K562 (cell line): ENCODE results near the gene DARS1. TPM values are rescaled to one million over a fixed set of nuclear protein-coding genes. Genes with fewer than 3 reads are reported as not detected.

Source experiments
- polyA plus RNA-seq, 8 experiments: library from polyadenylated mRNA; depleted of rRNA in 4 of 8; stranded (reverse) in 5 of 8; unstranded in 3 of 8; fragments of >200 nt; fragmentation: Nextera tagmentation in 2 of 8; fragmentation: Illumina TruSeq in 1 of 8; extraction: Ambion mirVana in 2 of 8; extraction: Trizol in 1 of 8; gene quantifications; 2 replicates each; pipeline versions ENCODE4 v1.2.1 to v1.2.3, GENCODE V29; 2011 to 2014; ENCODE audit warnings: inconsistent platforms in 1 of 8, missing spikeins in 1 of 8
- total RNA-seq, 7 experiments: library from RNA; depleted of rRNA in 6 of 7; stranded (reverse); fragments of >200 nt in 6 of 7; fragmentation: Illumina TruSeq in 2 of 7; extraction: Trizol in 2 of 7; gene quantifications; 2 replicates each; pipeline versions ENCODE4 v1.2.1 to v1.2.3, GENCODE V29; 2011 to 2021; ENCODE audit warnings: low replicate concordance in 1 of 7

Gene DARS1
- total and polyA plus RNA-seq, 9 of the 15 experiments (the other 6 are each of a cell fraction or from before 2014, with no cell fraction given): 91.5 to 239 (median 98.0) TPM

Other genes starting within 250 kb of the DARS1 start
- gene UBXN4, start 243.8 kb downstream of the DARS1 start, total RNA-seq (2014; rRNA removed): 36.2 and 39.2 TPM in 2 replicates
- gene UBXN4, start 243.8 kb downstream of the DARS1 start, total RNA-seq (2014; rRNA removed; fragmentation: Illumina TruSeq; extraction: Trizol): 55.3 and 61.6 TPM in 2 replicates
- gene UBXN4, start 243.8 kb downstream of the DARS1 start, total RNA-seq (2015; rRNA removed; fragmentation: Illumina TruSeq; extraction: Trizol): 49.5 and 55.1 TPM in 2 replicates
- gene UBXN4, start 243.8 kb downstream of the DARS1 start, total RNA-seq (2021): 54.6 and 58.6 TPM in 2 replicates
- 102 and 127 TPM in 2 replicates for gene UBXN4, start 243.8 kb downstream of the DARS1 start, polyA plus RNA-seq (2011; rRNA removed)
- gene UBXN4, start 243.8 kb downstream of the DARS1 start, polyA plus RNA-seq (2014; fragmentation: Illumina TruSeq; extraction: Trizol): 55.7 and 65.0 TPM in 2 replicates
- 10 to 100 TPM; 30.4 to 48.1 TPM for gene UBXN4, start 243.8 kb downstream of the DARS1 start, polyA plus RNA-seq (2014; fragmentation: Nextera tagmentation; extraction: Ambion mirVana)
- 57.3 and 62.5 TPM in 2 replicates for gene UBXN4, start 243.8 kb downstream of the DARS1 start, polyA plus RNA-seq (2014; rRNA removed)
- not detected in 2 replicates for gene LCT, start 148.4 kb downstream of the DARS1 start, total RNA-seq (2014; rRNA removed)
- gene LCT, start 148.4 kb downstream of the DARS1 start, total RNA-seq (2014; rRNA removed; fragmentation: Illumina TruSeq; extraction: Trizol): 0.03 and 0.04 TPM in 2 replicates
- 0.04 TPM in 1 of 2 replicates, not detected in the other for gene LCT, start 148.4 kb downstream of the DARS1 start, total RNA-seq (2015; rRNA removed; fragmentation: Illumina TruSeq; extraction: Trizol)
- 0.04 TPM in 1 of 2 replicates, not detected in the other for gene LCT, start 148.4 kb downstream of the DARS1 start, total RNA-seq (2021)
- gene LCT, start 148.4 kb downstream of the DARS1 start, polyA plus RNA-seq (2011; rRNA removed): 0.01 and 0.03 TPM in 2 replicates
- not detected in 2 replicates for gene LCT, start 148.4 kb downstream of the DARS1 start, polyA plus RNA-seq (2014; fragmentation: Illumina TruSeq; extraction: Trizol)
- under 1 TPM in 1 of 2 experiments, not detected in 1; 0.01 TPM for gene LCT, start 148.4 kb downstream of the DARS1 start, polyA plus RNA-seq (2014; fragmentation: Nextera tagmentation; extraction: Ambion mirVana)
- 0.03 TPM in 1 of 2 replicates, not detected in the other for gene LCT, start 148.4 kb downstream of the DARS1 start, polyA plus RNA-seq (2014; rRNA removed)
- gene MCM6, start 109.2 kb downstream of the DARS1 start, total RNA-seq (2014; rRNA removed): 67.9 and 77.6 TPM in 2 replicates
- 82.4 and 95.4 TPM in 2 replicates for gene MCM6, start 109.2 kb downstream of the DARS1 start, total RNA-seq (2014; rRNA removed; fragmentation: Illumina TruSeq; extraction: Trizol)
- gene MCM6, start 109.2 kb downstream of the DARS1 start, total RNA-seq (2015; rRNA removed; fragmentation: Illumina TruSeq; extraction: Trizol): 63.0 and 67.3 TPM in 2 replicates
- gene MCM6, start 109.2 kb downstream of the DARS1 start, total RNA-seq (2021): 105 and 112 TPM in 2 replicates
- gene MCM6, start 109.2 kb downstream of the DARS1 start, polyA plus RNA-seq (2011; rRNA removed): 96.0 and 133 TPM in 2 replicates
- 111 and 116 TPM in 2 replicates for gene MCM6, start 109.2 kb downstream of the DARS1 start, polyA plus RNA-seq (2014; fragmentation: Illumina TruSeq; extraction: Trizol)
- gene MCM6, start 109.2 kb downstream of the DARS1 start, polyA plus RNA-seq (2014; fragmentation: Nextera tagmentation; extraction: Ambion mirVana): 10 to 100 TPM; 42.6 to 53.5 TPM
- 88.1 and 90.7 TPM in 2 replicates for gene MCM6, start 109.2 kb downstream of the DARS1 start, polyA plus RNA-seq (2014; rRNA removed)
- gene CXCR4, start 132.5 kb upstream of the DARS1 start, total RNA-seq (2014; rRNA removed): not detected in 2 replicates
- 0.18 TPM in 1 of 2 replicates, not detected in the other for gene CXCR4, start 132.5 kb upstream of the DARS1 start, total RNA-seq (2014; rRNA removed; fragmentation: Illumina TruSeq; extraction: Trizol)
- 0.08 TPM in 1 of 2 replicates, not detected in the other for gene CXCR4, start 132.5 kb upstream of the DARS1 start, total RNA-seq (2015; rRNA removed; fragmentation: Illumina TruSeq; extraction: Trizol)
- 0.22 and 0.49 TPM in 2 replicates for gene CXCR4, start 132.5 kb upstream of the DARS1 start, total RNA-seq (2021)
- 0.45 and 0.53 TPM in 2 replicates for gene CXCR4, start 132.5 kb upstream of the DARS1 start, polyA plus RNA-seq (2011; rRNA removed)
- gene CXCR4, start 132.5 kb upstream of the DARS1 start, polyA plus RNA-seq (2014; fragmentation: Illumina TruSeq; extraction: Trizol): 0.11 TPM in 1 of 2 replicates, not detected in the other
- gene CXCR4, start 132.5 kb upstream of the DARS1 start, polyA plus RNA-seq (2014; fragmentation: Nextera tagmentation; extraction: Ambion mirVana): under 1 TPM; 0.14 to 0.15 TPM
- gene CXCR4, start 132.5 kb upstream of the DARS1 start, polyA plus RNA-seq (2014; rRNA removed): 0.07 TPM in 2 replicates